ENCODE data around the gene ZNF775. TPM values are rescaled to one million over a fixed set of nuclear protein-coding genes. Genes with fewer than 3 reads are reported as not detected.

The ZNF775 gene
- polyA plus RNA-seq, 1 donor (not counting 4 experiments of a cell fraction or from before 2014, with no cell fraction given): 1.0 TPM

DNA sequence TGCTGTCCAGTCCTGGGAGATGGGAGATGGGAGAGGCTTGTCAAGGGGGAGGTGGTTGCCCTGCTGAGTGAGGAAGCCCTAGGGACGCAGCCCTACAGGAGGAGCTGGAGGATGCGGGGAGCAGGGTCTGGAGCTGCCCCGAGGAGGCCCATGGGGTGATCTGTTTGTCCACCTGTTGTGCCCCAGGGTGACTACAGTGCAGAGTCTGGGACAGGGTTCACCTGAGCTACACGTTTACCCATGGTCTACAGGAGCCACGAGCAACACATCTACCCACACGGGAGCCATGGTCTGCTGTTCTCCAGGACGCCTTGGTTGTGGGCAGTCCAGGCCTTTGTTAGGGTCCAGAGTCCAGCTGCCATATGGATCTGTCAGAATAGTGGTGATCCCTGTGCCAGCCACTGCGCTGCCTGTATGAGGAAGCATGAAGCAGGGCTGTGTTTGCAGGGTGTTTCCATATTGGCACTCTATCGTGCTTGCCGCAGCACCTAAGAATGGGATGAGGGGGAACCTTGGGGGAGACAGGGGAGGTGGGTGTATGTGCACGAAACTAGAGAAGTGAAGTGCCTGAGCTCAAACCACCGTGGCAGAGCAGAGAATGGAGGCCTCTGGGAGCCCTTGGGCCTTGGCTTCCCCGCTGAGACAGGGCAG lies 23.7 kb downstream of the ZNF775 start:
- no peak for FAIRE-seq
- dilution Hi-C loops (cut with MboI; ENCODE audit: extremely low pct_ligation_motif_present, low sequenced_read_pairs): no loop called here

DNA sequence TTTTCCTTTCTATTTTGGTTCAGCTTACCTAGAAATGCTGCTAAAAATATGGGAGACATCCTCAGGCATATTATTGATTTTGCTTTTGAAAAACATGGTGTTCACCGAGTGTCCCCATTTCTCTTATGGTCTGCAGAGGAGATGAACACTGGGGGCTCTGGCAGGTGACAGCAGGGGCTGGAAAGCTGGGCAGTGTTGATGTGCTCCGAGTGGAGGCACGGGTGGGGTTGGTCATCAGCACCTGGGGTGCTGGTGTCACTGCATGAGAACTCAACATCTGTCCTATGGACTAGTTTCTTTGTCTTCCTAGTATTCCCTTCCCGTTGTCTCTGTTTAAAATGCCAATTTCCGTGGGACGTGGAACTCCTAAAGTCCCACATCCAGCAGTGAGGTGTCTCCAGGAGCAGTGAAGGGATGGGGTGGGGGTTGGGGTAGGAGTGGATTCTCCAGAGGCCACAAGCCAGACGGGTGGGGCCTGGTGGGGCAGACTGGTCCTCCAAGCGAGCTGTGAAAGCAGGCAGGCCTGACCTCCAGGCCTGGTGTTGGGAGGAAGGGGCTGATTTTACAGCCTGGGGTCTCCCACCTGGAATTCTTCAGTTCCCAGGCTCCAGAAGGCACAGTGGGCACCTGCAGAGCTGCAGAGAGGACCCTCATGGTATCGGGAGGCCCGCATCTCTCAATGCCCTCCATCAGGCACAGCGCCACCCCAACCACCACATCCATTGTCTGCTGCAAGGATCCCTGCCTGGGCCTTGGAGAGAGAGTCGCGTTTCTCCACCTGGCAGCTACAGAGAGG lies 24.4 kb downstream of the ZNF775 start:
- Histone ChIP-seq H3K4me2 (ENCODE audit: control insufficient read depth, extremely low read depth, insufficient read depth, low read depth, low read length) (no peak overlapping the region), H3K4me1 (ENCODE audit: control insufficient read depth, extremely low read depth, insufficient read depth, low read length) (peaks cover 24% of the 10 kb centered on the region), H3K9ac (ENCODE audit: control insufficient read depth, extremely low read depth, insufficient read depth, low read length) (no peak overlapping the region), H3K36me3 (ENCODE audit: control insufficient read depth in 2 of 2, extremely low read depth in 1 of 2, insufficient read depth in 2 of 2, low read length in 2 of 2) (no peaks in the 10 kb centered on the region), H3K4me3 (ENCODE audit: control insufficient read depth in 2 of 3, extremely low read depth in 1 of 3, insufficient read depth in 2 of 3, low read depth in 1 of 3, low read length in 3 of 3) (no peak overlapping the region), H2AFZ (ENCODE audit: control insufficient read depth, low read length) (no peak overlapping the region), H3K9me1 (ENCODE audit: control insufficient read depth, extremely low read depth, insufficient read depth, low read length) (no peaks in the 10 kb centered on the region), H3K27ac (ENCODE audit: control insufficient read depth, insufficient read depth, low read length) (no peak overlapping the region), H3K79me2 (ENCODE audit: control insufficient read depth, insufficient read depth, low read length) (no peaks in the 10 kb centered on the region), H3K9me3 (ENCODE audit: control insufficient read depth, low read depth, low read length) (no peaks in the 10 kb centered on the region), H4K20me1 (ENCODE audit: control insufficient read depth, extremely low read depth, insufficient read depth, low read length) (no peaks in the 10 kb centered on the region), H3K27me3 (ENCODE audit: control insufficient read depth, extremely low read depth, insufficient read depth, low read length) (no peaks in the 10 kb centered on the region)
- no peak for DNase-seq (ENCODE audit: low read depth, low spot score)
- FAIRE-seq: no peak
- TF ChIP-seq CTCF (optimal IDR thresholded peaks at IDR 0.05 in 1 of 3, IDR thresholded peaks at IDR 0.05 in 1 of 3, conservative IDR thresholded peaks at IDR 0.05 in 1 of 3; ENCODE audit: extremely low read depth in 1 of 3, insufficient read depth in 2 of 3, low read length in 3 of 3): no peak
- no peak for TF ChIP-seq EZH2 (IDR thresholded peaks at IDR 0.05; ENCODE audit: low read length)
- dilution Hi-C loops (cut with MboI; ENCODE audit: extremely low pct_ligation_motif_present, low sequenced_read_pairs): no loop called here

More for the DNA sequence above, 23.7 kb downstream of the ZNF775 start:
- no peak for TF ChIP-seq CTCF (optimal IDR thresholded peaks at IDR 0.05 in 1 of 3, IDR thresholded peaks at IDR 0.05 in 1 of 3, conservative IDR thresholded peaks at IDR 0.05 in 1 of 3; ENCODE audit: extremely low read depth in 1 of 3, insufficient read depth in 2 of 3, low read length in 3 of 3)
- TF ChIP-seq EZH2 (IDR thresholded peaks at IDR 0.05; ENCODE audit: low read length): no peak
- H2AFZ ChIP-seq (ENCODE audit: control insufficient read depth, low read length): no peak overlapping the region
- H3K27me3 ChIP-seq (ENCODE audit: control insufficient read depth, extremely low read depth, insufficient read depth, low read length): no peaks in the 10 kb centered on the region
- H3K4me1 ChIP-seq (ENCODE audit: control insufficient read depth, extremely low read depth, insufficient read depth, low read length): peaks cover 24% of the 10 kb centered on the region
- no peaks in the 10 kb centered on the region for H3K36me3 ChIP-seq (ENCODE audit: control insufficient read depth in 2 of 2, extremely low read depth in 1 of 2, insufficient read depth in 2 of 2, low read length in 2 of 2)
- no peaks in the 10 kb centered on the region for H4K20me1 ChIP-seq (ENCODE audit: control insufficient read depth, extremely low read depth, insufficient read depth, low read length)
- no peaks in the 10 kb centered on the region for H3K79me2 ChIP-seq (ENCODE audit: control insufficient read depth, insufficient read depth, low read length)
- H3K4me3 ChIP-seq (ENCODE audit: control insufficient read depth in 2 of 3, extremely low read depth in 1 of 3, insufficient read depth in 2 of 3, low read depth in 1 of 3, low read length in 3 of 3): no peak overlapping the region
- no peak overlapping the region for H3K9ac ChIP-seq (ENCODE audit: control insufficient read depth, extremely low read depth, insufficient read depth, low read length)
- H3K4me2 ChIP-seq (ENCODE audit: control insufficient read depth, extremely low read depth, insufficient read depth, low read depth, low read length): no peak overlapping the region
- H3K9me3 ChIP-seq (ENCODE audit: control insufficient read depth, low read depth, low read length): no peaks in the 10 kb centered on the region
- H3K27ac ChIP-seq (ENCODE audit: control insufficient read depth, insufficient read depth, low read length): no peak overlapping the region
- no peak for DNase-seq (ENCODE audit: low read depth, low spot score)
- no peaks in the 10 kb centered on the region for H3K9me1 ChIP-seq (ENCODE audit: control insufficient read depth, extremely low read depth, insufficient read depth, low read length)

Data from keratinocyte (primary cell).